Measurements from ENCODE around the gene SH3YL1. TPM values are rescaled to one million over a fixed set of nuclear protein-coding genes. Genes with fewer than 3 reads are reported as not detected.

Gene SH3YL1
- total and polyA plus RNA-seq, 4 donors, result 35.1 to 121 (median 54.3) TPM

DNA sequence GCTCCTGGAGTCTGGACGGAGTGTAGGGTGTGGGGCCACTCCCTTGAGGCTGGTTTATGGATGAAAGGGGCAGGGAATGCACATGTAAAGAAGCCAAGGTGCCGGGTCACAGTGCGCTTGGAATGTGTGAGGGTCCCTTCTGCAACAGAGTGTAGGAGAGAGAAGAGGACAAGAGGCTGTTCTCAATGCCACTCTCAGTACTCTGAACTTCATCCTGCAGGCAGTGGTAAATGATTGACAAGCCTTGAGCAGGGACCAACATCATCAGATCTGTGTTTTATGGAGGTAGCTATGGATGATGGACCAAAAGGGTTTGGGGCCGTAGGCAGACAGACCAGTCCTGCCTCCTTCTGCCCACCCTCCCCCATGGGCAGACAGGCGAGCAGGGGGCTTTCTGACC, 31.3 kb upstream of the SH3YL1 start:
- H3K9me3 ChIP-seq (ENCODE audit: control insufficient read depth in 4 of 4, insufficient read depth in 3 of 4, low read length in 3 of 4), result peaks cover 0 to 2% (median 0%) of the 10 kb centered on the region in 4 donors
- no peak overlapping the region for H3K4me3 ChIP-seq
- H3K27me3 ChIP-seq (ENCODE audit: control insufficient read depth in 3 of 3, insufficient read depth in 3 of 3, low read length in 2 of 3), result peaks cover 0 to 13% (median 11%) of the 10 kb centered on the region in 3 donors
- TF ChIP-seq, protein P1, sequence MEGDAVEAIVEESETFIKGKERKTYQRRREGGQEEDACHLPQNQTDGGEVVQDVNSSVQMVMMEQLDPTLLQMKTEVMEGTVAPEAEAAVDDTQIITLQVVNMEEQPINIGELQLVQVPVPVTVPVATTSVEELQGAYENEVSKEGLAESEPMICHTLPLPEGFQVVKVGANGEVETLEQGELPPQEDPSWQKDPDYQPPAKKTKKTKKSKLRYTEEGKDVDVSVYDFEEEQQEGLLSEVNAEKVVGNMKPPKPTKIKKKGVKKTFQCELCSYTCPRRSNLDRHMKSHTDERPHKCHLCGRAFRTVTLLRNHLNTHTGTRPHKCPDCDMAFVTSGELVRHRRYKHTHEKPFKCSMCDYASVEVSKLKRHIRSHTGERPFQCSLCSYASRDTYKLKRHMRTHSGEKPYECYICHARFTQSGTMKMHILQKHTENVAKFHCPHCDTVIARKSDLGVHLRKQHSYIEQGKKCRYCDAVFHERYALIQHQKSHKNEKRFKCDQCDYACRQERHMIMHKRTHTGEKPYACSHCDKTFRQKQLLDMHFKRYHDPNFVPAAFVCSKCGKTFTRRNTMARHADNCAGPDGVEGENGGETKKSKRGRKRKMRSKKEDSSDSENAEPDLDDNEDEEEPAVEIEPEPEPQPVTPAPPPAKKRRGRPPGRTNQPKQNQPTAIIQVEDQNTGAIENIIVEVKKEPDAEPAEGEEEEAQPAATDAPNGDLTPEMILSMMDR (IDR thresholded peaks at IDR 0.05; ENCODE audit: control extremely low read depth, extremely low read depth), result no peak
- no peak overlapping the region for H3K27ac ChIP-seq (ENCODE audit: low read depth in 1 of 2, low read length in 1 of 2)
- no peaks in the 10 kb centered on the region for H3K4me1 ChIP-seq (ENCODE audit: control insufficient read depth in 5 of 5, insufficient read depth in 5 of 5, low read length in 5 of 5)
- 71 to 81% methylated on average over 5 of the region's 5 CpGs for WGBS, 2 donors
- H3K9ac ChIP-seq (ENCODE audit: insufficient read depth in 1 of 2, low read length in 2 of 2), result no peak overlapping the region
- ATAC-seq (ENCODE audit: insufficient read depth, low FRiP score), result no peak
- no peak for DNase-seq
- no peaks in the 10 kb centered on the region for H3K36me3 ChIP-seq (ENCODE audit: control insufficient read depth in 4 of 4, insufficient read depth in 4 of 4, low read length in 4 of 4)

DNA sequence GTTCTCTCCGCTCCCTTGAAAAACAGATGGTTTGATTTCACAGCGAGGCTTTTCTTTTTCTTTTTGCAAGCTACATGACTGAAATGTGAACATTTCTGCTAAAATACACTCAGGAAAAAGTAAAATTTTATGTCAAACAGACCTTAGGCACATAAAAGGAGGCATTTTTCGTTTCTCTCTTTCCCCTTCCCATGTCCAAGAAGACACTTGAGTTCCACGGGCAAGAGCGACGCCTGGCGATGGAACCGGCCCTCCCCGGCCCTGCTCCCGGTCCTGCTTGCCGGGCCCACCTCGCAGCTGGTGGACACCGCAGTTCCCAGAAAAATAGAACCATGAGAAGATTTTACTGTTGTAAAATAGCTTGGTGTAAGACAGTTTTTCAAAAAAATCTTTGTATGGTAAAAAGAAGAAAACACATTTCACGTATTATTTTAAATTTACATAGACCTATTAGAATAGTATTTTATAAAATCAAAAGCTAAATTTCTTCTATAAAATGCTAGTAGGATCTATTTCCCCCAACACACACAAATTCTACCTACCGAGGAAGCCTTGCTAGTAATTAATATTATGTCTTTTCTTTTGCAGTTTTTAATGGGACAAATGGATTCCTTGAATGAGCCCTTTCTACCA, 26.4 kb upstream of the SH3YL1 start:
- H3K27ac ChIP-seq (ENCODE audit: low read depth in 1 of 2, low read length in 1 of 2), result peak overlapping the region in 1 of 2 donors; percentile 15
- peak; percentile 85 to 89 (median 86) for DNase-seq
- H3K27me3 ChIP-seq (ENCODE audit: control insufficient read depth in 3 of 3, insufficient read depth in 3 of 3, low read length in 2 of 3), result peaks cover 6 to 28% (median 19%) of the 10 kb centered on the region in 3 donors
- no peak for ATAC-seq (ENCODE audit: insufficient read depth, low FRiP score)
- 8 to 10% methylated on average over 15 of the region's 15 CpGs for WGBS, 2 donors
- TF ChIP-seq, protein P1 (IDR thresholded peaks at IDR 0.05; ENCODE audit: control extremely low read depth, extremely low read depth), result peak; percentile 48
- no peak overlapping the region for H3K9ac ChIP-seq (ENCODE audit: insufficient read depth in 1 of 2, low read length in 2 of 2)
- H3K9me3 ChIP-seq (ENCODE audit: control insufficient read depth in 4 of 4, insufficient read depth in 3 of 4, low read length in 3 of 4), result peaks cover 0 to 2% (median 0%) of the 10 kb centered on the region in 4 donors
- H3K4me3 ChIP-seq, result peak overlapping the region; percentile 49
- no peaks in the 10 kb centered on the region for H3K36me3 ChIP-seq (ENCODE audit: control insufficient read depth in 4 of 4, insufficient read depth in 4 of 4, low read length in 4 of 4)
- peaks cover 0 to 16% (median 7%) of the 10 kb centered on the region in 5 donors for H3K4me1 ChIP-seq (ENCODE audit: control insufficient read depth in 5 of 5, insufficient read depth in 5 of 5, low read length in 5 of 5)

DNA sequence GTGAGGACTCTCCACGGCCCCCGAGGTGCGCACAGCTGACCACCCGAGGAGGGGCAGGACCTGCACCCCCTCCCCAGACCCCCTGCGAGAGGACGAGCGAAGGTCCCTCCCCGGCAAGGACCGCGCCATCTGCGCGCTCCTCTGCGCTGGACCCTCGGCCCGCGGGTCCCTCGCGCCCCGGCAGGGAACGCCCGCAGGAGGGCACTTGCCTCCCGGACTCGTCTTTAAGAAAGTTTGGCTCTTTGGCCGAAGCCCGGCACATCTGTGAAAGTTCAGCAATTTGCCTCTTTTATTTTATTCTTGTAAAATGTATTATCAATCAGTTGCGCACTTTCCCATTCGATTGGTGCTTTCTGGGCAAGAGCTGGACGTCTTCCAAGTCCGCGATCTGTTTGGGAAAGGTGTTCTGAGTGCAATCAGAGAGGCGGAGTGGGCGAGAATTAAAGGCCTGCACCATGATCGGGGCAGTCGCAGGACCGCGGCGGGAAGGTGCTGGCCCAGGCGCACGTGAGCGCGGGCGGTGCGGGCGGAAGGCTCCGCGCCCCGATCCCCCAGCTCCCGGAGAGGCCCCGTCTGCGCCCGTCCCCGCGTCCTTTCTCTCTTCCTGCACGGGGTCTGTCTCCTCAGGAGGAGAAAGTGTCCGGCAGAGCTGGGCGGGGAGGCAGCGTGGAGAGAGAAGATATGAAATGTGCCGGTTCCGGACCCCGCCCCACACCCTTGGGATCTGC, 25.7 kb upstream of the SH3YL1 start:
- Histone ChIP-seq H3K27ac (ENCODE audit: low read depth in 1 of 2, low read length in 1 of 2) (peak overlapping the region in 1 of 2 donors; percentile 32), H3K27me3 (ENCODE audit: control insufficient read depth in 3 of 3, insufficient read depth in 3 of 3, low read length in 2 of 3) (peaks cover 6 to 28% (median 19%) of the 10 kb centered on the region in 3 donors), H3K4me3 (peak overlapping the region; percentile 49), H3K9me3 (ENCODE audit: control insufficient read depth in 4 of 4, insufficient read depth in 3 of 4, low read length in 3 of 4) (peaks cover 0 to 2% (median 0%) of the 10 kb centered on the region in 4 donors), H3K4me1 (ENCODE audit: control insufficient read depth in 5 of 5, insufficient read depth in 5 of 5, low read length in 5 of 5) (peaks cover 0 to 20% (median 7%) of the 10 kb centered on the region in 5 donors), H3K9ac (ENCODE audit: insufficient read depth in 1 of 2, low read length in 2 of 2) (no peak overlapping the region), H3K36me3 (ENCODE audit: control insufficient read depth in 4 of 4, insufficient read depth in 4 of 4, low read length in 4 of 4) (no peaks in the 10 kb centered on the region)
- ATAC-seq (ENCODE audit: insufficient read depth, low FRiP score) (peak; percentile 24), DNase-seq (peak; percentile 25 to 31 (median 25))
- 1 to 2% methylated on average over 56 to 60 of the region's 60 CpGs for WGBS, 2 donors
- TF ChIP-seq, protein P1 (IDR thresholded peaks at IDR 0.05; ENCODE audit: control extremely low read depth, extremely low read depth), result no peak

Data from lung (tissue), 12 donors.